Activated T-helper 1 cell treated with Interleukin-2 at 50 U/mL for 16 hours (primary cell): ENCODE data around the gene CGB5.
"Not testable (repeated sequence)": the region's sequence is repeated elsewhere in the genome, so short reads cannot be mapped to it uniquely, and the experiment has no call there.

Experiments
- DNase-seq: peaks from one replicate; pipeline ENCODE4 v3.0.0-alpha.2; 2020; ENCODE audit warnings: low read depth

CGB5 gene

DNA sequence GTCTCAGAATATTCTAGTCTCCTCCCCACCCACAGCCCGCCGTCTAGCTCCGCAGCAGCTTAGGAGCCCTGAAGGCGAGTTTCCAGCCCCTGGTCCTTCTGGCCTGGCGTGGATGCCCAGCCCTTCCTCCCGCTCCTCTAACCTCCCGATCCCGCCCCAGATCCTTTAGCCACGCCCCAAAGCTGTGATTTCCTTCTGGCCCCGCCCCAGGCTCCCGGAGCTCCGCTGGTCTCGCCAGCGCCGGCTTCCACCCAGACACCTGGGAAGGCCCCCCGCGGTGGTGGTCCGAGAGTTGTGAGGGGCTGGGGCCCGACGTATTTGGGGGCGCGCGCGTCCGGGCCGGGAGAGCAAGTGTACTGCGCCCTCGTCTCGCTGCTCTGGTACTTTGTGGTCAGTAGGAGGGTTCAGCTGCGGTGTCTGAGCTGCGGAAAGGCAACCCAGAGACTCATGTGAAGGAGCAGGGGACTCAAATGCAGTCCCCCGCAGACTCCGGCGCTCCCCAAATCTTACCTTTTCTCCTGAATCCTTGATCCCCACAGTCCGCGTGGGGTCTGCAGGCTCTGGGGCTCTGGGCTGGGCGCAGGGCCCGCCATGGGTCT lies 14.1 kb downstream of the CGB5 start, which contains the start of gene CGB7:
TSS of gene CGB7 (minus strand) at position 114 of the 599 bp plus-strand sequence. CDS start 2,374 bp downstream, outside the sequence.
- DNase-seq = no peak

DNA sequence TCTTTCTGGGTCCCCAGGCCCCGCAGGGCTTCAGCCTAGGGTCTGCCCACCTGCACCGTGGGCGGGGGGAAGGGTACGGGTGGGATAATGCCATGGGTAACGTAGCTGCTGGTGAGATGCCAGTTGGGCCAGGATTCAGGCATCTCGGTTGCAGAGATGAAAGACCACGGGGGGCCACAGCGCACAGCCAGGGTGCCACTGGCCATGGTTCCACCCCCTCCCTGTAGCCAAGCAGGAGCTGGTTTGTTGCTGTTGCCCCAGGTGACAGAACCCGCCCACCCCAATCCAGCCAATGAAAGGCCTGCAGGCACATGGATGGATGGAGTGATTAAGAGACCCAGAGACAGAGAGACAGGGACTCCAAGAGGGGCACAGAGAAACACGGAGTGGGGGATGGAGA lies 14.9 kb downstream of the CGB5 start:
- DNase-seq = no peak

DNA sequence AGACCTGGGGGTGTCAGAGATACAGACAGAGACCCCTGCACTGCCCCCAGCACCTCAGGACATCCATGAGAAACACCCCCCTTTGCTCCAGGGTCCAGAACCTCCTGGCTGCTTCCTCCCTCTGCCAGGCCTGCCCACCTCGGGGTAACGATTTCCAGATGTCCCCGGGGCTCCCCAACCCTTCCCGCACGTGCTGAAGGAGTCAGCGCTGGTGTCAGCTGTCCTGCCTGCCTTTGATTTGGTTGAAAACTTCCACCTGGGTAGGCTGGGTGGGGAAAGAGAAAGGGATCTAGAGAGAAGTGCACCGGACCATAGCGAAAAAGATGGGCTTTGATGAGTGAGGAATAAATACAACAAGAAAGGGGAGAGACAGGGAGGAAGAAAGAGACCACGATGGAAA lies 15.4 kb downstream of the CGB5 start:
- no peak for DNase-seq

DNA sequence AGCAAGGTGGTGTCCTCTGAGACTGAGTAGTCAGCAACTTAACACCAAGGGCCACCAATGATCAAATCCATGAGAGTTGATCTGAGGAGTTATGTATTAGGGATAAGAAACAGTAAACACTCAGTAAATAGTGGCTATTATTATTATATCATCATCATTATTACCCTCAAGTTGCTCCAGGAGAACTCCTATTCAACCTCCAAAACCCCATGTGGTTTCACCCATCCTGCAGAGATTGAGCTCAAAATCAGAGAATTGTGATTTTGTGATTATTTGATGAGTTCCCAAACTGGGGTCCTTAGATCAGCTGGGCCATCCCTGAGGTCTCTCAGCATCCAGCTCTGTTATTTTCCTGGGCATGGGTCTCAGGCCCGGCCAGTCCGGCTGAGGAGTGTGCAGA lies 17.4 kb downstream of the CGB5 start:
- DNase-seq = no peak

DNA sequence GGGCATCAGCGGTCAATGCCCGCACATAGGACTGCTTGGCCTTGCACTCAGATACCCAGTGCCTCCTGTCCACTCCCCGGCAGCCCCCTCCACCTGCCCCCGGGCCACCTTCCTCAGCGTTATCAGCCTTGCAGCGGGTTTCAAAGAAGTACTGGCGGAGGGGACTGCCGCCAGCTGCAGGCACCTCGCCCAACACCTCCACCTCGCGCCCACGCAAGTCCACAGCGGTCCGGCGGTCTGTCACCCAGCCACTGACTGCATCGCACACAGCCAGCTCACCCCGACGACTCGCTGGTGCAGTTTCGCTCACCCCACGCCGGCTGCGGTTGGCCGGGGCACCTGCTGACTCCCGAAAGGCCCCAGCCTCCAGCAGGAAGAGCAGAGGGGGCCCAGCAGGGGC lies 17.8 kb downstream of the CGB5 start:
- DNase-seq = no peak

DNA sequence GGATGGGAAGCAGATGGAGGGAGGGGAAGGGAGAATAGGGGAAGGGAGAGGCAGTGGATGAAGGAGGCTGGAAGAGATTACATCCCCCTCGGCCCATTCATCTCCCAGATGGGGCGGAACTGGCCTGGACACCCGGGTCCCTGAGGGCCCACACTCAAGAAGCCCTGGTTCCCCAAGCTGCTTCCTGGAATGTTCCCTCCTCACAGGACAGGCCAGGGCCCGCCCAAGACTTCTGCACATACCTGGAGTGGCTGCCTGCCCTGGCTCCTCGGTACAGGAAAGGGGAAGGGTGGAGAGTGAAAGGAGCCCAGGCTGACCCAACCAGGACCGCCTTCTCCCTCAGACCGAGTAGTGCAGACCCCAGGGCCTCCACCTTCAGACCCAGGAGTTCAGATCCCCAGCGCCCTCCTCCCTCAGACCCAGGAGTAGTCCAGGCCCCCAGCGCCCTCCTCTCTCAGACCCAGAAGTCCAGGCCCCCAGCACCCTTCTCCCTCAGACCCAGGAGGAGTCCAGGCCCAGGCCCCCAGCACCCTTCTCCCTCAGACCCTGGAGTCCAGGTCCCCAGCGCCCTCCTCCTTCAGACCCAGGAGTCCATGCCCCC lies 20.5 kb downstream of the CGB5 start:
- DNase-seq = no peak

DNA sequence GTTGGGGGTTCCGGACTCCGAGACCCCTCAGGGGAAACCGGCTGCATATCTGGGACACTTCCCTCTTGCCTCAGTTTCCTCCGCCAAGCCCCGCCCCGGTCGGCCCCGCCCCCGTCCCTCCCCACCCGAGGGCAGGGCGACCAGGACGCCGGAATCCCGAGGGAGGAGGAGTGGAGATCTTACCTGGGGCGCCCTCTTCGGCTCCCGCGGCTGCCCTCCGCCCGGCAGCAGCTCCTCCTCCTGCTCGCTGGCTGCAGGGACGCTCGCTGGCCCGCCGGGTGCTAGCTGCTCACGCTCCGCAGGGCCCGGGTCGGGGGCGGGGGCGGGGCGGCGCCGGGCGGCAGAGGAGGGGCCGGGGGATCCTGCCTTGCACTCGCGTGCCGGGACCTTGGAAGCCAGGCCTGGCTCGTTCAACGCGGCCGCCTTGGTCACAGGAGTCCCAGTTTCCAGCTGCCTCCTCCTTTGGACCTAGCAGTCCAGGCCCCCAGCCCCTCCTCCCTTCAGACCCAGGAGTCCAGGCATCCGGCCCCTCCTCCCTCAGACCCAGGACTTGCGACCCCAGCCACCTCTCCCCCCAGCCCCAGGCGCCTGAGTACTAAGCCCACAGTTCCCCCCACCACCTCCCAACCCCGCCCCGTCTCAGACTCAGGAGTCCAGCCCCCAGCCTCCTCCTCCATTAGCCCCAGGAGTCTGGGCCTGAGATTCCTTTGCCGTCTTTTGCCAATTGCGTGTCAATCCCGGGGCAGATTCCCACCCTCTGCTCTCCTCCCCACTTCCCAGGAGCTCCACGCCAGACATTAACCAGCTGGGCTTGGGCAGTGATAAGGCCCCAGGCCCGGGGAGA lies 21.3 kb downstream of the CGB5 start, which contains the start of gene NTF4:
TSS of gene NTF4 (minus strand) at position 51 of the 844 bp plus-strand sequence. CDS start 2,821 bp downstream, outside the sequence.
- no peak for DNase-seq

DNA sequence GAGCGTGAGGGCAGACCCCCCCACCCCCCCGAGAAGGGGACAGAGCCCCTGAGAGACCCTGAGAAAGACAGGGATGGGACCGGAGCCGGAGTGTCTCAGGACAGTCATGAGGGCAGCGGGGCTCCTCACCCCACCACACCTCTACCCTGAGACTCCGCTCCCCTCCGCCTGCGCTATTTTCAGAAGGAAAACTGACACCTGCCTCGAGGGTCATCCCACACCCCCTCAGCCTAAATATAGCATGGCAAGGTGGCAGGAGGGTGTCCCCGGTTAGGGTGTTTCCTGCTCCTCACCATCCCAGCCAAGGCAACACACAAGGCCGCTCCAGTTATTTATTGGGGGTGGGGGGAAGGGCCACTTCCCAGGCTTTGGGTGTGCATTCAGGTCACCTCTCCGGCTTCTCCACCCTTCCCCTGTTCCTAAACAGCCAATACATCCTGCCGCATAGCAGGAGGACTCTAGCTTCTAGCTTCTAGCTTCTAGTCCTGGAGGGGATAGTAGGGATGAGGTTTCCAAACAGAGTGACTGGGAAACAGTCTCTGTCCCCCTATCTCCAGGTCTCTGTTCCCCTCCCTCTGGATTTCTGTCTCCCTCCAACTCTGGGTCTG lies 22.4 kb downstream of the CGB5 start:
- DNase-seq = no peak

DNA sequence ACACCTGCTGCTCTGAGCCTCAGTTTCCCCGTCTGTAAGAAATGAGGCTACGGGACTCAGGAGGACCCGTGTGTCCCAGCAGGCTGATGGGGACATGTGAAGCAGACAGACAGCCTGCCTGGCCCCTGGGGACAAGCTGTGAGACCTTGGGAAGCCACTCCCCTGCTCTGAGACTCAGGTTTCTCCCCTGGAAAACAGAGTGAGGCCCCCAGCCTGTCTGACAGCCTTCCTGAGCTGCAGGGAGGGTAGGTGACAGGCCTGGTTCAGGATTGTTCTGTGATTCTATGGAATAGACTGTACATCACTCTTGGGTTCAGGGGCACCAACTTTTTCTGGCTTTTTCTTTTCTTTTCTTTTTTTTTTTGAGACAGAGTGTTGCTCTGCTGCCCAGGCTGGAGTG lies 23.9 kb downstream of the CGB5 start:
- DNase-seq = no peak

DNA sequence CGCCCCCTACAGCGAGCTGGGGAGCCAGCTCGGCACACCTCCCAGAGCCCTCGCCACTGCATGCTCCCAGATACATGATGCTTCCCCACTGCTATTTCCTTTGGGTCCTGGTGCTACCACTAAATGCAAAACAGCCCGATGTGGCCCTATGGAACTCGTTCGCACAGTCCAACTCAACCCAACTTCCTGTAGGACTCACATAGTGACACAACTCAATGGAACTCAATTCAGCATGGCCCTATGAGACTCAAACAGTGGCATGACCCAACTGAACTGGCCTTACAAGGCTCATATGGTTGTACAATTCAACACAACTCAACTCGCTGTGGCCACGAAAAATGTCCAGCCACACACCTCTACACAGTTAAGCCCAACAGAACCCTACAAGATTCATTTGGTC lies 25.4 kb downstream of the CGB5 start:
- DNase-seq = no peak

DNA sequence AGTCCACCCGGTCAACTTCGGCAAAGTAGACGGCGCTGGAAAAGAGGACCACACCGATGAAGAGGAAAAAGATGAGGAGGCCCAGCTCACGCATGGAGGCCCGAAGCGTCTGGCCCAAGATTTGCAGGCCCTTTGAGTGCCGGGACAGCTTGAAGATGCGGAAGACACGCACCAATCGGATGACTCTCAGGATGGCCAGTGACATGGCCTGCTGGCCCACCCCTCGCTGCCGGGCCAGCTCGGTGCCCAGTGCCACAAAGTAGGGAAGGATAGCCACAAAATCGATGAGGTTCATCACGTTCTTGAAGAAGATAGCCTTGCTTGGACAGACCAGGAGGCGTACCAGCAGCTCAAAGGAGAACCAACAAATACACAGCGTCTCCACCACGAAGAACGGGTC lies 26.8 kb downstream of the CGB5 start:
- DNase-seq = no peak

DNA sequence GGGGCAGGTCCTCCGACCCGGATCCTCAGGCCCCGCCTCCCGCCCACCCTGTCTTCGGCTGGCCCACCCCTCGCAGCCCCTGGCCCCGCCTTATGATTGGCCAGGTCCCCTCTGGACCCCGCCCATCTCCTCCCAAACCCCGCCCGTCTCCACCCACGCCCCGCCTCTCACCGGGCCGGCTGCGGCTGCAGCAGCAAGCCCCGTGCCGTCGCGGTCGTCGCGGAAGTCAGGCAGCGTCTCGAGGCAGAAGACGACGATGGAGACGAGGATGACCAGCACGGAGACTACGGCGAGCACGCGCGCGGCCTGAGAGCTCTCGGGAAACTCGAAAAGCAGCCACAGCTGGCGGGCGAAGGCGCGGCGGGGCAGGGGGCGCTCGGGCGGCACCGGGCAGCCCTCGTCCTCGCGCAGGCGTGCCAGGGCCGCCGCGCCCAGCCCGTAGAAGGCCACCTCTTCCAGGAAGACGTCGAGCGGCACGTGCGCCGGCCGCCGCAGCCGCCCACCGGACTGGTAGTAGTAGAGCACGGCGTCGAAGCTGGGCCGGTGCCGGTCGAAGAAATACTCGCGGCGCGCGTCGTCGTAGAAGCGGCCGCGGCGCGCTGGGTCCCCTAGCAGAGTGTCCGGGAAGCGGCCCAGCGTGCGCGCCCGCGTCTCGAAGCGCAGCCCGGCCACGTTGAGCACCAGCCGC lies 28.4 kb downstream of the CGB5 start:
- DNase-seq = no peak

DNA sequence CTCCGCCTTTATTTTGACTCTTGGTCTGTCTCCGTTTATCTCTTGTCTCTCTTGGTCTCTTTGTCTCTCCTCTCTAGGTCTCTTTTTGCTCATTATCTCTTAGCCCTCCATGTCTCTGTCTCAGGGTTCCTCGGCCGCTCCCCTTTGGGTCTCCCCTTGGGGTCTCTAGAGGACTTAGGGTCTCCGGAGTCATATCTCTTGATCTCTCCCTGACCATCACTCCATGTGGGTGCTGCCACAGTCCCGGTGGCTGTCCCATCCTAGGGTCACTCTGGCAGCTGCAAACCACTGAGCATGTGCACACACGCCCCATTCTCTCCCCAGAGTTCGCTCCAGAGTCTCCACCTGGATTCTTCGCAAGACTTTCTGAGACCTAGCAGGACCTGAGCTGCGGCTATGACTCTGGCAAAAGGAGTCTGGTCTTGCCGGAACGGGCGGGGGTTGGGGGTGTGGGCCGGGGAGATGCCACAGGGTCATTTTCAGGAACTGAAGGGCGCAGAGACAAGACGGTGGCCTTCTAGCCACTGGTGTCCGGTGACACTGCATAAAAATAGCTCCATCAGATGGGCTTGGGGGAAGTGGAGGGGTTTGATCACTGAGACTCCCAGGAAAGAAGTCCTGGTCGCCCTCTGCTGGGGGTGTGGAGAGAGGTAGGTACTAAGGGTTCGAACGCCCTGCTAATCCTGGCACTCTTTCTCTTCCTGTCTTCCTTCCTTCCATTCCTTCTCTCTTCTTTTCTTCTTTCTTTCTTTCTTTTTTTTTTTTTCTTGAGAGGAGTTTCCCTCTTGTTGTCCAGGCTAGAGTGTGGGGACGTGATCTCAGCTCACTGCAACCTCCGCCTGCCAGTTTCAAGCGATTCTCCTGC lies 30.1 kb downstream of the CGB5 start:
- no peak for DNase-seq

DNA sequence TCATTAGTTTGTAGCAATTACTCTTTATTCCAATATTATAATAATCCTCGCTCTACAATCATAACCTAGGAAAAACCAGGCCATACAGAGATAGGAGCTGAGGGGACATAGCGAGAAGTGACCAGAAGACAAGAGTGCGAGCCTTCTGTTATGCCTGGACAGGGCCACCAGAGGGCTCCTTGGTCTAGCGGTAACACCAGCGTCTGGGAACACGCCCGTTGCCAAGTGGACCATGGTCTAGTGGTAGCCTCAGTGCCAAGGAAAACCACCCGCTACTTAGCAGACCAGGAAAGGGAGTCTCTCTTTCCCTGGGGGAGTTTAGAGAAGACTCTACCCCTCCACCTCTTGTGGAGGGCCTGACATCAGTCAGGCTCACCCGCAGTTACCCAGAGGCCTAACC lies 31.2 kb downstream of the CGB5 start:
- DNase-seq = not testable (repeated sequence)

DNA sequence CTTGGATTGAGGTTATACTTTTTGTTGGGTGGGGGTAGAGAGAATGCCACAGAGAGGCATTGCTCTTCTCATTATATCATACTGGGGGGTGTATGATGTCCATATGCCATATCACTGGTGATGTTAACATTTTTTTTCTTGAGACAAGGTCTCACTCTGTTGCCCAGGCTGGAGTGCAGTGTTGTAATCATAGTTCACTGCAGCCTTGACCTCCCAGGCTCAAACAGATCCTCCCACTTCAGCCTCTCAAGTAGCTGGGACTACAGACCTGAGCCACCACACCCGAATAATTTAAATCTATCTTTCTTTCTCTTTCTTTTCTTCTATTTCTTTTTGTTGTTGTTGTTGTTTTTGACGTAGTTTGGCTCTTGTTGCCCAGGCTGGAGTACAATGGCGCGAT lies 36.7 kb downstream of the CGB5 start:
- no peak for DNase-seq

DNA sequence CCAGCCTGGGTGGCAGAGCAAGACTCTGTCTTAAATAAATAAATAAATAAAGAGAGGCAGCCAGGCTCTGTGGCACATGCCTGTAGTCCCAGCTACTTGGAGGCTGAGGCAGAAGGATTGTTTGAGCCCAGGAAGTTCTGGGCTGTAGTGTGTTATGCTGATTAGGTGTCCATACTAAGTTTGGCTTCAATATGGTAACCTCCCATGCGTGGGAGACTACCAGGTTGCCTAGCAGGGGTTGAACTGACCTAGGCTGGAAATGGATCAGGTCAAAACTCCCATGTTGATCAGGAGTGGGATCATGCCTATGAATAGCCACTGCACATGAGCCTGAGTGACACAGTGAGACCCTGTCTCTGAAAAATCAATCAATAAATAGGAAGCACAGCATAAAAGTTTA lies 37.6 kb downstream of the CGB5 start:
- DNase-seq = no peak

DNA sequence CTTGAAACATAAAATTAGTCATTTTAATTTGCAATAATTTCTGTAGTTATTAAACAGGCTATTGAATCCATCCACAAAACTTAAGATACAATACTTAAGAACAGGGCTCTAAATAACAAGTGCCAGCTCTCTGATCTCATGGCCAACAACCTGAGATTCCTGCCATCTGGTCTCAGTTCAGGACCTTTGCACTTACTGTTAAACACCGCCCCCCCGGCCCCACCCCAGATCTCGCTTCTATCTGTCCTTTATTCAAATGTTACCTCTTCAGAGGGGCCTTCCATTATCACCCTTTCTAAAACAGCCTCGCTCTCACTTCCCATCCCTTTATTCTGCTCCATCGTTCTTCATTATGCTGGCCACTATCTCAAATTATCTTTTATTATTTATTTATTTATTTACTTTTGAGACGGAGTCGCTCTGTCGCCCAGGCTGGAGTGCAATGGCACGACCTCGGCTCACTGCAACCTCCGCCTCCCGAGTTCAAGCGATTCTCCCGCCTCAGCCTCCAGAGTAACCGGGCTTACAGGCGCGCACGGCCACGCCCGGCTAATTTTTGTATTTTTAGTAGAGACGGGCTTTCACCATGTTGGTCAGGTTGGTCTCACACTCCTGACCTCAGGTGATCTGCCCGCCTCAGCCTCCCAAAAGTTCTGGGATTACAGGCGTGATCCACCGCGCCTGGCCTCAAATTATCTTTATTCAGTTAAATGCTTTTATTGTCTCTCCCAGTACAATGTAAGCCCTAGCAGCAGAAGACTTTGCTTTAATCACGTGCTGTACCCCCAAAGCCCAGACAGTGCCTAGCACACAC lies 40.8 kb downstream of the CGB5 start:
- DNase-seq = no peak

DNA sequence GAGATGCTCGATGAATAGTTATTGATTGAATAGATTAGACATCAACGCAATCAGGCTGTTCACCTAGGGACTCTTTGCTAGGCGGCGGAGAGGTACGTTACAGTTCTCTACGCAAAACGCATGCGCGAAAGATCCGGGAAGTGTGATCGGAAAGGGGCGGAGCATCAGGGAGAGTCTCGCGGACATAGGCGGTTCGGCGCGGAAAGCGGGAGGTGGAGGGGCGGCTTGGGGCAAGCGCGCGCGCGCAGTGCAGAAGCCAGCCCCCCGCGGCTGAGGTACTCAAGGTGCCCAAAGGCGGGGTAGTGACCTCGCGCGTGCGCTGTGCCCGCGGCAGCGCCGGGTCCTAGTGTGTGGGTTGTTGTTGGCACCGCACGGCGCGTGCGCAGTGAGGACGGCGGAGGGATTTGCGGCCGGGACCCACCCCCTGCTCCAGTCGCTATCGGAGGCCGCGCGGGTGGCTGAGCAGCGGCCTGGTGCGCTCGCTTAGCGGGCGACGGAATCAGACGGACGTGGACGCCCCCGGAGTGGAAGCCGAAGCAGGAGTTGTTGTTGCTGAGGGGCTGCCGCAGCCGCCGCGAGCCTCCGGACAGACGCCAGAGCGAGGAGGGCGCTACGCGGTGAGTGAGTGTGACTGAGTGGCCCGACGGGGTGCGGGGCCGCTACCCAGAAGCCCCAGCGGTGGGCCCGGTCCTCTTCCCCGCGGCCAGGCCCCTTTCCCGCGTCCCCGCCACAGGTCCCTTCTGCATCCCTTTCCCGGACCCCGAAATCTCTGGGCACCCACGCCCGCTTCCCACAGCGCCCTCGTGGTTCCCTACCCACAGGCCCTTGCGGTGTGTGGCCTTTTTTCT lies 41.6 kb downstream of the CGB5 start, which contains the start of gene SNRNP70:
TSS of gene SNRNP70 (plus strand) at position 432 of the 848 bp plus-strand sequence. CDS start 964 bp downstream, outside the sequence.
- peak; percentile 99 for DNase-seq

DNA sequence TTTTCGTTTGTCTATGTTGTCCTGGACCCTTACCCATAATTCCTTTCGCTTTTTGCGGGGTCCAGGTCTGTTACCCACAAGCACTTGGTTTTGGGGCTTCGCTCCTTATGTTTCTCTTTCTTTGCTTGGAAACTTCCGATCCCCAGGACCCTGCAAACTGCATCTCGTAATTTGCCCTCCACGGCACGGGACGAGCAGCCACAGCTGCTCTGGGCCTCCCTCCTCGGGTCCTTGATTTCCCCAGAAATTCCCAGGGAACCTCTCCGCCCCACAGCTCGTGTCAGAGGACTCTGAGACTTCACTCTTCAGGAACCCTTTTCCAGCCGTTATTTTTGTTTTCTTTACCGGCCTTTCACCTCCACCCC lies 42.2 kb downstream of the CGB5 start:
- DNase-seq = no peak
